Keratinocyte (primary cell): ENCODE data around the gene PPARD. TPM values are rescaled to one million over a fixed set of nuclear protein-coding genes. Genes with fewer than 3 reads are reported as not detected.

Experiments used
- DNase-seq: peaks from one replicate; pipeline ENCODE4 v3.0.0-alpha.2; 2011; ENCODE audit warnings: low read depth, missing footprints, low spot score
- FAIRE-seq: peaks from 2 replicates; lab custom pipeline; 2011; peaks lifted over from hg19 to GRCh38; lab: Jason Lieb, UNC
- H2AFZ ChIP-seq: 2 replicates; pipeline ENCODE4 v1.6.0; 2012; ENCODE audit warnings: low read length, control low read depth, inconsistent platforms; ENCODE audit not compliant: control insufficient read depth
- H3K27ac ChIP-seq: 2 replicates; pipeline ENCODE4 v1.5.1; 2011; ENCODE audit warnings: low read length; ENCODE audit not compliant: control insufficient read depth, insufficient read depth
- H3K27me3 ChIP-seq: 3 replicates; pipeline ENCODE4 v1.6.0; 2011; ENCODE audit warnings: low read length; ENCODE audit not compliant: control insufficient read depth, insufficient read depth; ENCODE audit errors: extremely low read depth
- H3K36me3 ChIP-seq, 2 experiments: 2 replicates in 1 of 2; 3 replicates in 1 of 2; pipeline ENCODE4 v1.5.1; 2011; ENCODE audit warnings: low read length in 2 of 2, mild to moderate bottlenecking in 1 of 2; ENCODE audit not compliant: control insufficient read depth in 2 of 2, insufficient read depth in 2 of 2; ENCODE audit errors: extremely low read depth in 1 of 2
- H3K4me1 ChIP-seq: 3 replicates; pipeline ENCODE4 v1.5.1; 2011; ENCODE audit warnings: low read length; ENCODE audit not compliant: control insufficient read depth, insufficient read depth; ENCODE audit errors: extremely low read depth
- H3K4me2 ChIP-seq: 3 replicates; pipeline ENCODE4 v1.6.0; 2011; ENCODE audit warnings: low read depth, low read length; ENCODE audit not compliant: control insufficient read depth, insufficient read depth; ENCODE audit errors: extremely low read depth
- H3K4me3 ChIP-seq, 3 experiments: fragments of 200-600 bp in 1 of 3; sonication (generic) in 1 of 3; 2 replicates in 2 of 3; 3 replicates in 1 of 3; pipeline ENCODE4 v1.5.1; 2011 to 2016; ENCODE audit warnings: low read length in 3 of 3, mild to moderate bottlenecking in 3 of 3, control low read depth in 2 of 3, inconsistent platforms in 1 of 3, low read depth in 1 of 3, mixed read lengths in 1 of 3, mixed run types in 1 of 3, moderate library complexity in 1 of 3; ENCODE audit not compliant: control insufficient read depth in 2 of 3, insufficient read depth in 2 of 3; ENCODE audit errors: extremely low read depth in 1 of 3
- H3K79me2 ChIP-seq: 2 replicates; pipeline ENCODE4 v1.6.0; 2012; ENCODE audit warnings: low read length; ENCODE audit not compliant: control insufficient read depth, insufficient read depth
- H3K9ac ChIP-seq: 3 replicates; pipeline ENCODE4 v1.6.0; 2011; ENCODE audit warnings: low read length; ENCODE audit not compliant: control insufficient read depth, insufficient read depth; ENCODE audit errors: extremely low read depth
- H3K9me1 ChIP-seq: 3 replicates; pipeline ENCODE4 v1.6.0; 2011; ENCODE audit warnings: low read length; ENCODE audit not compliant: control insufficient read depth, insufficient read depth; ENCODE audit errors: extremely low read depth
- H3K9me3 ChIP-seq: 2 replicates; pipeline ENCODE4 v1.5.1; 2012; ENCODE audit warnings: low read depth, low read length; ENCODE audit not compliant: control insufficient read depth
- H4K20me1 ChIP-seq: 3 replicates; pipeline ENCODE4 v1.6.0; 2011; ENCODE audit warnings: low read length; ENCODE audit not compliant: control insufficient read depth, insufficient read depth; ENCODE audit errors: extremely low read depth
- CTCF ChIP-seq, 3 experiments: IDR thresholded peaks in 1 of 3; conservative IDR thresholded peaks in 1 of 3; optimal IDR thresholded peaks in 1 of 3; 2 replicates in 2 of 3; 3 replicates in 1 of 3; pipeline versions ENCODE3 to v1.5.1; 2011; ENCODE audit warnings: low read length in 3 of 3, mild to moderate bottlenecking in 3 of 3, moderate library complexity in 2 of 3, control low read depth in 1 of 3, inconsistent platforms in 1 of 3; ENCODE audit not compliant: insufficient read depth in 2 of 3; ENCODE audit errors: extremely low read depth in 1 of 3
- EZH2 ChIP-seq: IDR thresholded peaks from one replicate; pipeline ENCODE4 v1.6.1; 2012; ENCODE audit warnings: inconsistent platforms, mild to moderate bottlenecking, low read length, moderate library complexity
- dilution Hi-C: fragments of 300-500 bp; cut with MboI; formaldehyde crosslinking; loops from one replicate; pipeline ENCODE4 v1.7.0; 2020; ENCODE audit warnings: low sequenced_read_pairs; ENCODE audit not compliant: extremely low pct_ligation_motif_present
- polyA plus RNA-seq, 5 experiments: library from polyadenylated mRNA; depleted of rRNA in 3 of 5; stranded (reverse) in 3 of 5; stranded (forward) in 1 of 5; unstranded in 1 of 5; fragments of >200 nt; gene quantifications; 1 replicate in 1 of 5; 2 replicates in 3 of 5; 3 replicates in 1 of 5; pipeline versions ENCODE4 v1.2.1 to v1.2.3, GENCODE V29; 2011 to 2012; ENCODE audit warnings: missing spikeins in 2 of 5, low read depth in 1 of 5, low replicate concordance in 1 of 5

The PPARD gene
- polyA plus RNA-seq, 1 donor (not counting 4 experiments of a cell fraction or from before 2014, with no cell fraction given), result 15.1 TPM

DNA sequence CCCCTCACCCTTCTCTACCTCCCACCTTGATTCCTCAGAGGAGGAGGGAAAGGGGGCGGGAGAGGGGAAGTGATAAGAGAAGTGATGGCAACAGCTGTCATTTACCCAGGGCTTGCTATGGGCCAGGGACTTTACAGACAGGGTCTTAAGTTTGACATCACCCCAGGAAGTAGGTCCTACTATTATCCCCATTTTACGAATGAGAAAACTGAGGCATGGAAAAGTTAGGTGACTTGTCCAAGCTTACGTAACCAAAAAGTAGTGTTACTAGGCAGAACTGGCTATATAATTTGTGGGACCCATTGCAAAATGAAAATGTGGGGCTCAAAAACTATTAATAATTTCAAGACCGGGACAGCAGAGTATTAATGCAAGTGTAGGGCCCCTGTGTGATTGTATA is 99.3 kb downstream of the PPARD start:
- Histone ChIP-seq H3K9me1 (no peaks in the 10 kb centered on the region), H3K36me3 (no peaks in the 10 kb centered on the region), H4K20me1 (no peaks in the 10 kb centered on the region), H3K4me1 (peaks cover 11% of the 10 kb centered on the region), H3K4me2 (no peak overlapping the region), H3K27ac (no peak overlapping the region), H3K79me2 (no peaks in the 10 kb centered on the region), H2AFZ (no peak overlapping the region), H3K9ac (no peak overlapping the region), H3K4me3 (no peak overlapping the region), H3K27me3 (no peaks in the 10 kb centered on the region), H3K9me3 (no peaks in the 10 kb centered on the region)
- FAIRE-seq, result no peak
- dilution Hi-C loops, result no loop called here
- DNase-seq, result no peak
- no peak for TF ChIP-seq CTCF (optimal IDR thresholded peaks at IDR 0.05 in 1 of 3, IDR thresholded peaks at IDR 0.05 in 1 of 3, conservative IDR thresholded peaks at IDR 0.05 in 1 of 3; ENCODE audit: extremely low read depth in 1 of 3, insufficient read depth in 2 of 3, low read length in 3 of 3)

GRCh38 chr6:35442693-35443092 is 100.3 kb downstream of the PPARD start:
- Histone ChIP-seq H2AFZ (peak overlapping the region; percentile 52), H3K79me2 (no peaks in the 10 kb centered on the region), H3K9ac (peak overlapping the region; percentile 13), H3K4me2 (peak overlapping the region; percentile 46), H3K36me3 (no peaks in the 10 kb centered on the region), H3K27me3 (no peaks in the 10 kb centered on the region), H4K20me1 (no peaks in the 10 kb centered on the region), H3K4me3 (no peak overlapping the region), H3K27ac (peak overlapping the region; percentile 51), H3K9me3 (no peaks in the 10 kb centered on the region), H3K9me1 (no peaks in the 10 kb centered on the region), H3K4me1 (peaks cover 11% of the 10 kb centered on the region)
- no peak for TF ChIP-seq CTCF (optimal IDR thresholded peaks at IDR 0.05 in 1 of 3, IDR thresholded peaks at IDR 0.05 in 1 of 3, conservative IDR thresholded peaks at IDR 0.05 in 1 of 3; ENCODE audit: extremely low read depth in 1 of 3, insufficient read depth in 2 of 3, low read length in 3 of 3)
- no peak for TF ChIP-seq EZH2
- peak; percentile 53 for FAIRE-seq
- dilution Hi-C loops, result no loop called here
- DNase-seq, result no peak
